ENCODE results near the gene KCNAB3.

- no peak for TF ChIP-seq POLR2AphosphoS5 (IDR thresholded peaks at IDR 0.05)
- no peak for TF ChIP-seq CTCF (IDR thresholded peaks at IDR 0.05; ENCODE audit: poor library complexity, severe bottlenecking)
- no peak for TF ChIP-seq EZH2 (IDR thresholded peaks at IDR 0.05; ENCODE audit: borderline replicate concordance, insufficient read depth, low read length, poor library complexity, severe bottlenecking)
- no peak for TF ChIP-seq REST (IDR thresholded peaks at IDR 0.05; ENCODE audit: borderline replicate concordance)
- no peak for TF ChIP-seq EP300 (conservative IDR thresholded peaks at IDR 0.05; ENCODE audit: poor library complexity, severe bottlenecking)
- no peak for TF ChIP-seq MXI1 (conservative IDR thresholded peaks at IDR 0.05; ENCODE audit: poor library complexity, severe bottlenecking)
- no peak for TF ChIP-seq RAD21 (conservative IDR thresholded peaks at IDR 0.05)
- no peak for TF ChIP-seq TAF1 (IDR thresholded peaks at IDR 0.05; ENCODE audit: low read depth)
- TF ChIP-seq SMC3 (conservative IDR thresholded peaks at IDR 0.05; ENCODE audit: poor library complexity), result no peak
These were observed 53.8 kb downstream of the KCNAB3 start for GRCh38 chr17:7875804-7876370.
